NCI-H2081 treated with DMSO at 0.1 percent for 48 hours (cell line): ENCODE measurements around the gene ANGPTL2.

ENCODE experiments used
- DNase-seq: peaks from one replicate; lab custom pipeline; 2025; lab: John Stamatoyannopoulos, UW

ANGPTL2 gene

DNA sequence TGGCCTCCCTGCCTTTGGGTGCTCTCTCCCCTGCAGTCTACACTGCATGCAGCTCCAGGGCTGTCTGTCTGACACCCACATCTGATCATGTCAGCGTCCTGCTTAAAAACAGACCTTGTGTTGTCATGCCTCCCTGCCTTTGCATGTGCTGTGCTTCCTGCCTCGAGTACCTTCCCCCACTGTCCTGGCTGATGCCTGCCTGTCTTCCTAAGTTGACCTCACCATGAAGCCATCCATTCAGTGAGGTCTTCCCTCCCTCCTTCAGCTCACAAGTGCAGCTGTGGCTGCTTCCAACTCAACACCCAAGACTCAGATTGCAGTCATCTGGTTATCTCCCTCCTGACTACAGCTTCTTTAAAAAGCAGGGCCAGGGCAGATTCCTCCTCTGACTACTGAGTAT lies 5.5 kb downstream of the ANGPTL2 start:
- DNase-seq: no peak

- no peak for DNase-seq
These were observed 6.2 kb downstream of the ANGPTL2 start for GRCh38 chr9:127116088-127116726.

GRCh38 chr9:127114606-127115005 lies 7.8 kb downstream of the ANGPTL2 start:
- no peak for DNase-seq

DNA sequence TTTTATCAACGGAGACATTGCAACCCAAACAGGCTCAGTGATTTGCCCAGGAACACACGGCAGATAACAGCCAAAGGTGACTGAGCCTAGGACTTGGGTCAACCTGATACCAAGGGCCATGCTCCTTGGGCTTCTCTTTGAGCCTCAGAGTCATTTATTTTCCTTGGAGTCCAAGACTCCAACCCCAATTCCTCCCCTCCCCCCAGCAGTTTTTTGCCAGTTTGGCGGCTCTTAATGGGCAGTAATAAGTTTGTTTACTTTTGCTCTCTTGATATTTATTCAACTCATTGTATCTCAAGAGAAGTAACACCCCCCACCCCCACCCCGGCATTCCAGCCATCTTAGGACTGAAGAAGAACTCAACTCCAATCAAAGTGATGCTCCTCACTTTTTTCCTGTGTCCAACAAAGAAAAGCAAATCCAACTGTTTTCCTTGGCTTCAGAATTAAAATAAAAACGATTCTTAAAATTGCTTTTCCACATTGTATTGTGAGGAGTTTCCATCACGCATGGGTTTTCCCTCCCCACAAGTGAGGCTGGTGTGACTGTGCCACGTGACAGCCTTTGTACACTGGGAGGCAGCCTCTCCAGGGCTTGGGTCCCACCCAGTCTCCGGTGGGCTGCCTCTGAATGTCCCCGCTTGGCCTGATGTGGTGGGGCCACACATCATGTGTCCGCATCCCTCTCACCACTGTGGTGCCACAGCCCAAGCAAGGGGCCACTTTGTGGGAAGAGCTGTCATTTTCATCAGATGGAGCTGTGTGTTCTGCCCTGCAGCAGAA lies 9.1 kb downstream of the ANGPTL2 start:
- DNase-seq: no peak

DNA sequence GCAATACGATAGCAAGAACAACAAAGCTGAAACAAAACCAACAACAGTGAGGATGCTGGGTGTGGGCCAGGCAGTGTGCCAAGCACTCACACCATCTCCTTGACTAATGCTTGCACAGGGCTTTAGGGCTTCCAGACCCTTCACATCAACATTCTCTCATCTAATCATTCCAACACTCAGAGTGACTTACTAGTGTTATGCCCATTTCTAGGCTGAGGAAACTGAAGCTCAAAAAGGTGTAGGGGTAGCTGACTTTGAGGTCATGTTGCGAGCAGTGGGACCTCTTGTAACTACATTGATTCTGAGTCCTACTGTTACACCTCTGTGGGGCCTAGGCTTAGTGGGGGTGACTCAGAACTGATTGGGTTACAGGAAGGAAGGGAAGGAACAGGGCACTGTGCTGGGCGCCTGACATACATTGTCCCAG lies 9.7 kb downstream of the ANGPTL2 start:
- DNase-seq: no peak

GRCh38 chr9:127112056-127112455 lies 10.4 kb downstream of the ANGPTL2 start:
- no peak for DNase-seq

GRCh38 chr9:127109212-127109711 lies 13.2 kb downstream of the ANGPTL2 start:
- DNase-seq: no peak

DNA sequence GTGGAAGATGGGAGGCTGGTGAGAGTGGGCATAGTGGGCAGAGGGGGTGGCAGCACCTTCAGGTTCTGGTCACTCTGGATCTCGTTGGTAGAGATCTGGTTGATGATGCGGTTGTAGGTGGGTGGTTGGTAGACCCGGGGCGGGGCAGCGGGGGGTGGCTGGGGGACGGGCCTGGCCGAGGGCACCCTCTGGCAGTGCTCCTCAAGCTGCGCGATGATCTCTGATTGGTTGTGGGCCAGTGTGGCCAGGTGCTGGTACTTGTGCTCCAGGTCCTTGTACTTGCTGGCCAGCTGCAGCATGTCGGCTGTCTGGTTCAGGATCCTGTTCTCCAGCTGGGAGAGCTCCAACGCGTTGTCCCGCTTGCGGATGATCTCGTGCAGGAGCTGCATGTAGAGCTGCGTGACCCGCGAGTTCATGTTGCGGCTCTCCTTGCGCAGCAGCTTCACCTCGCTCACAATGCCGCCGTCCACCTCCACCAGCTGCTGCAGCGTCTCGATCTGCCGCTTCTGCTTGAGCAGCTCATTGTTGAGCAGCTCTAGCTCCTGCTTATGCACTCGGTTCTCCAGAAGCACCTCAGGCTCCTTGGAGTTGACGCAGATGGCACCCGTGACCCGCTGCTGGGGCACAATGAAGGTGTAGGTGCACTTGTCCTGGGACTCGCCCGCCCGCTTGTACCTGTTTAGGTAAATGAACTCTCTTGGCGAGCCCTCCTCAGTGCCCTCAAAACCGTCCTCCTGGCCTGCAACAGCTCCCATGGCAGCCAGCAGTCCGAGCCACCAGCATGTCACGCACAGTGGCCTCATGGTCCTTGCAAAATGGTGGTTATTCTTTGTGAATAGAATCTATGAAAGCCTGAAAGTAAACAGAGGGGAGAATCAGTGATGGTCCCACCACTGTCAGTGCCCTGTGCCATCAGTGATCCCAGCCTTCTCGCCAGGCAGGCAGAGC lies 14.2 kb downstream of the ANGPTL2 start:
- DNase-seq: no peak

- no peak for DNase-seq
These were observed 15.1 kb downstream of the ANGPTL2 start for GRCh38 chr9:127107171-127107928.

GRCh38 chr9:127106466-127106855 lies 16.0 kb downstream of the ANGPTL2 start:
- no peak for DNase-seq

GRCh38 chr9:127105805-127106465 lies 16.5 kb downstream of the ANGPTL2 start:
- DNase-seq: no peak

- DNase-seq: no peak
These were observed 17.7 kb downstream of the ANGPTL2 start for GRCh38 chr9:127104581-127105311.

- no peak for DNase-seq
These were observed 19.6 kb downstream of the ANGPTL2 start for GRCh38 chr9:127102788-127103187.

GRCh38 chr9:127102176-127102575 lies 20.3 kb downstream of the ANGPTL2 start:
- no peak for DNase-seq

DNA sequence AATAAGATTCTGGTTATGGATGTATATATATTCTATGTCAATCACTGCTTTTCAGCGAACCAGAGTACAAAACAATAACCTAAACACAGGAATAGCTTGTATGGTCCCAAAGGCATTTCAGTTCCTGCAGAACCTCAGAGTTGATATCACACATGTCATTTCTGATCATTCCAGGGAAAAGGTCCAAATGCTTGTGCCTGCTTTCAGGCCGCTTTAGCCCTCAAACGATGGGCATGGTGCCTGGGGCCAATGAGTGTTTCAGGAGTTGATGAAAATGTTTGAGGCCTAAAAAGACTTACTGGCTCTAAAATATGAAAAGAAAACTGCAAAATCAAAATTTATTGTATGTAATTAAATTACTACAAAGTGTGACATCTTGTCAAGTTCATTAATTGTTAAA lies 22.8 kb downstream of the ANGPTL2 start:
- DNase-seq: no peak

DNA sequence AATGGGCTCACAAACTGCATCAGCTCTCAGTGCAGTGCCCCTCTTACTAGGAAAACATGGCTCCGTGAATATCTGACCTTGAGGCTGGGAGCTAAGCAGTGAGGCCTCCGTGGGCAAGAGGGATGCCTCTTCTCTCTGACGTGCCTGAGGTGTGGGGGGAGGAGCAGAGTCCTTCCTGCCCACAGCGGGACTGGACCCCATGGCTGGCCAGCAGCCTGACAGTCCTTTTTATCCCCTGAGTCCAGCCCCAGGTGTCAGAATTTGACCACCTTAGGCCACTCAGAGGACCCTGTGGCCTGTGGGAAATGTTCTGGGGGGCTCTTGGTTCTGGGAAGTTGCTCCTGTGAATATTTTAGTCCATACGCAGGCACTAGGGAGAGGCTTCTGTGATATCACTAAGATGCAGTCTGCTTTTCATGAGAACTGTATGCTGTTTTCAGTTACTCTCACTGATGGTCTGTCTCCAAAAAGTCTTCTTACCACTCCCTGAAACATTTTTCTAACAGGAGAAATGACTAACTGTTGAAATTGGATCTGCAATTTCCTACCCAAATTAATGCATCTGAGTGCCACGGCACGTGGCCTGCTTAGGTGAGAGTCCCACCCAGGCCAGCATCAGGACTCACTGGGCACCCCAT lies 23.4 kb downstream of the ANGPTL2 start:
- DNase-seq: no peak

GRCh38 chr9:127097683-127098082 lies 24.8 kb downstream of the ANGPTL2 start:
- DNase-seq: no peak

DNA sequence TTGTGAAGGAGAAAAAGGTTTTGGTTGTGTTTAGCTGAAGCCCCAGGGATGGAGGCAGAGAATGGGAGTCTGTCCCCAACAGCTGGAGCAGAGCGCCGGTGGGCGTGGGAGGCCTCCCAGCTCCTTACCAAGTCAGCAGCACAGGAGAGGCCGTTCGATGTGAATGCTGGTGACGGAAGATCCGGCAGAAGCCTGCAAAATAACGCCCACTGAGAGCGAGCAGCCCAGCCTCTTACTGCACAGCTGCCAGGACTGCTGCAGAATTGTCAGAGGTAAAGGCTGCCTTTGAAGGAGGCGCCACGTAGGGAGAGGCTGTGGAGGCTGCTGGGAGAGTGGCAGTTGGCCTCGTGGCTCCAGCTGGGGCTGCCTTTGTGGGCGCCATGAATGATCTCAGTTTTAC lies 26.2 kb downstream of the ANGPTL2 start:
- DNase-seq: no peak

- DNase-seq: no peak
These were observed 27.0 kb downstream of the ANGPTL2 start for GRCh38 chr9:127095411-127095810.
